HG03196 (cell line): ENCODE results near the gene CXorf65.

Source experiments
- ATAC-seq: cut with Tn5 transposase; IDR thresholded peaks from one replicate; pipeline ENCODE4 v1.9.1; 2021; ENCODE audit not compliant: unreplicated experiment

The CXorf65 gene

GRCh38 chrX:71106427-71106826, at the start of gene CXorf65:
CXorf65 (minus strand) TSS chrX:71106740; CDS start chrX:71106556, 184 bp downstream.
- ATAC-seq, result no peak

GRCh38 chrX:71154641-71155040, 48.1 kb upstream of the CXorf65 start:
- no peak for ATAC-seq

- ATAC-seq, result no peak
Measured at GRCh38 chrX:71154196-71154595, 47.7 kb upstream of the CXorf65 start.

GRCh38 chrX:71151366-71151765, 44.8 kb upstream of the CXorf65 start:
- no peak for ATAC-seq

GRCh38 chrX:71148278-71148663, 41.7 kb upstream of the CXorf65 start:
- no peak for ATAC-seq

- ATAC-seq, result no peak
Measured at GRCh38 chrX:71147496-71148277, 41.1 kb upstream of the CXorf65 start.

- no peak for ATAC-seq
Measured at GRCh38 chrX:71144651-71145050, 38.1 kb upstream of the CXorf65 start, which contains the start of gene NLGN3. NLGN3 (plus strand) TSS chrX:71144841; CDS start chrX:71147750, 2,909 bp downstream.

- no peak for ATAC-seq
Measured at GRCh38 chrX:71143508-71143907, 37.0 kb upstream of the CXorf65 start.

- no peak for ATAC-seq
Measured at GRCh38 chrX:71140440-71140839, 33.9 kb upstream of the CXorf65 start.

- no peak for ATAC-seq
Measured at GRCh38 chrX:71131510-71131909, 25.0 kb upstream of the CXorf65 start.

- ATAC-seq, result no peak
Measured at GRCh38 chrX:71128915-71129765, 22.6 kb upstream of the CXorf65 start.

- no peak for ATAC-seq
Measured at GRCh38 chrX:71128166-71128833, 21.8 kb upstream of the CXorf65 start.

- ATAC-seq, result no peak
Measured at GRCh38 chrX:71118985-71119535, 12.5 kb upstream of the CXorf65 start.

GRCh38 chrX:71118032-71118984, 11.8 kb upstream of the CXorf65 start, which contains the start of gene MED12:
MED12 (plus strand) TSS chrX:71118596; CDS start chrX:71118755, 159 bp downstream.
- peak; percentile 94 for ATAC-seq

GRCh38 chrX:71117358-71117757, 10.8 kb upstream of the CXorf65 start:
- ATAC-seq, result no peak

GRCh38 chrX:71111921-71112431, 5.4 kb upstream of the CXorf65 start:
- no peak for ATAC-seq

GRCh38 chrX:71111141-71111843, 4.8 kb upstream of the CXorf65 start, which contains the start of gene IL2RG:
IL2RG (minus strand) TSS chrX:71111577; CDS start chrX:71111539, 38 bp downstream.
- ATAC-seq, result peak; percentile 94

GRCh38 chrX:71109051-71109450, 2.5 kb upstream of the CXorf65 start:
- no peak for ATAC-seq
